ENCODE data around the gene HDAC4.
"Not testable (repeated sequence)": the region's sequence is repeated elsewhere in the genome, so short reads cannot be mapped to it uniquely, and the experiment has no call there.

The HDAC4 gene

GRCh38 chr2:239400596-239401066, at the start of gene HDAC4:
Gene HDAC4, minus strand, starts transcription at chr2:239401020. Its CDS starts 48,321 bp downstream, at chr2:239352699.
- no peak for DNase-seq (ENCODE audit: low spot score)

- not testable (repeated sequence) for DNase-seq (ENCODE audit: low spot score)
Measured at GRCh38 chr2:239449468-239449867, 48.6 kb upstream of the HDAC4 start.

GRCh38 chr2:239445771-239446524, 45.1 kb upstream of the HDAC4 start:
- peak; percentile 92 for DNase-seq (ENCODE audit: low spot score)

- peak; percentile 85 for DNase-seq (ENCODE audit: low spot score)
Measured at GRCh38 chr2:239444626-239445577, 44.1 kb upstream of the HDAC4 start.

- DNase-seq (ENCODE audit: low spot score): peak; percentile 64
Measured at GRCh38 chr2:239443666-239444567, 43.1 kb upstream of the HDAC4 start.

GRCh38 chr2:239443102-239443620, 42.3 kb upstream of the HDAC4 start:
- DNase-seq (ENCODE audit: low spot score): no peak

- DNase-seq (ENCODE audit: low spot score): no peak
Measured at GRCh38 chr2:239442192-239442591, 41.4 kb upstream of the HDAC4 start.

- peak; percentile 50 for DNase-seq (ENCODE audit: low spot score)
Measured at GRCh38 chr2:239441261-239442078, 40.6 kb upstream of the HDAC4 start.

- peak; percentile 97 for DNase-seq (ENCODE audit: low spot score)
Measured at GRCh38 chr2:239440511-239440959, 39.7 kb upstream of the HDAC4 start.

- DNase-seq (ENCODE audit: low spot score): no peak
Measured at GRCh38 chr2:239439754-239440315, 39.0 kb upstream of the HDAC4 start.

- peak; percentile 68 for DNase-seq (ENCODE audit: low spot score)
Measured at GRCh38 chr2:239438995-239439753, 38.4 kb upstream of the HDAC4 start.

- DNase-seq (ENCODE audit: low spot score): no peak
Measured at GRCh38 chr2:239438368-239438767, 37.5 kb upstream of the HDAC4 start.

GRCh38 chr2:239436669-239437335, 36.0 kb upstream of the HDAC4 start:
- DNase-seq (ENCODE audit: low spot score): peak; percentile 49

GRCh38 chr2:239436076-239436475, 35.3 kb upstream of the HDAC4 start:
- DNase-seq (ENCODE audit: low spot score): no peak

- no peak for DNase-seq (ENCODE audit: low spot score)
Measured at GRCh38 chr2:239433777-239434403, 33.1 kb upstream of the HDAC4 start.

GRCh38 chr2:239432174-239432573, 31.4 kb upstream of the HDAC4 start:
- DNase-seq (ENCODE audit: low spot score): no peak

- DNase-seq (ENCODE audit: low spot score): no peak
Measured at GRCh38 chr2:239431536-239431935, 30.7 kb upstream of the HDAC4 start.
